CD8-positive, alpha-beta memory T cell (primary cell): ENCODE measurements around the gene OS9. TPM values are rescaled to one million over a fixed set of nuclear protein-coding genes. Genes with fewer than 3 reads are reported as not detected.
"Not testable (repeated sequence)": the region's sequence is repeated elsewhere in the genome, so short reads cannot be mapped to it uniquely, and the experiment has no call there.

ENCODE experiments used
- CTCF ChIA-PET: fragments of 350-600 bp; sonication (Branson Sonifier 250); formaldehyde crosslinking; loops from one replicate; lab custom pipeline; 2021; ENCODE audit warnings: antibody characterized with exemption; lab: Charles Lee
- POLR2A ChIA-PET: fragments of 350-600 bp; sonication (Branson Sonifier 250); formaldehyde crosslinking; loops from one replicate; lab custom pipeline; 2021; ENCODE audit warnings: antibody characterized with exemption; lab: Charles Lee
- DNase-seq, 5 donors: peaks; one replicate each; pipeline versions ENCODE4 v3.0.0 to v3.0.0-alpha.2; 2020 to 2022; ENCODE audit warnings: mixed read lengths in 1 of 5
- H3K27ac ChIP-seq: one replicate; pipeline ENCODE4 v1.7.0; 2013; ENCODE audit warnings: low read depth, mild to moderate bottlenecking, low read length, moderate library complexity
- H3K27me3 ChIP-seq: 2 replicates; pipeline ENCODE4 v1.7.0; 2013; ENCODE audit warnings: low read length, mild to moderate bottlenecking; ENCODE audit not compliant: insufficient read depth, poor library complexity, severe bottlenecking
- H3K36me3 ChIP-seq: 2 replicates; pipeline ENCODE4 v1.7.0; 2013; ENCODE audit warnings: mild to moderate bottlenecking, low read length, moderate library complexity; ENCODE audit not compliant: insufficient read depth
- H3K4me1 ChIP-seq: 2 replicates; pipeline ENCODE4 v1.7.0; 2013; ENCODE audit warnings: mild to moderate bottlenecking, low read length, moderate library complexity; ENCODE audit not compliant: insufficient read depth
- H3K4me3 ChIP-seq: 2 replicates; pipeline ENCODE4 v1.7.0; 2013; ENCODE audit warnings: mild to moderate bottlenecking, low read length
- H3K9me3 ChIP-seq: 2 replicates; pipeline ENCODE4 v1.7.0; 2013; ENCODE audit warnings: mild to moderate bottlenecking, low read length
- H3K27ac Mint-ChIP-seq, 8 donors: one replicate each; pipeline ENCODE4 v1.8.0; 2020 to 2021; ENCODE audit warnings: mixed read lengths in 8 of 8, mild to moderate bottlenecking in 6 of 8, inconsistent platforms in 3 of 8, moderate library complexity in 3 of 8
- H3K27me3 Mint-ChIP-seq, 2 donors: one replicate each; pipeline ENCODE4 v1.8.0; 2020 to 2021; ENCODE audit warnings: mixed read lengths in 2 of 2, mild to moderate bottlenecking in 1 of 2, moderate library complexity in 1 of 2
- H3K36me3 Mint-ChIP-seq, 3 donors: one replicate each; pipeline ENCODE4 v1.8.0; 2020 to 2021; ENCODE audit warnings: mixed read lengths in 3 of 3, inconsistent platforms in 1 of 3, mild to moderate bottlenecking in 1 of 3
- H3K4me1 Mint-ChIP-seq, 3 donors: one replicate each; pipeline ENCODE4 v1.8.0; 2020 to 2021; ENCODE audit warnings: mixed read lengths in 3 of 3, inconsistent platforms in 1 of 3, mild to moderate bottlenecking in 1 of 3
- H3K4me3 Mint-ChIP-seq, 7 donors: one replicate each; pipeline ENCODE4 v1.8.0; 2020 to 2021; ENCODE audit warnings: mixed read lengths in 7 of 7, mild to moderate bottlenecking in 6 of 7, moderate library complexity in 4 of 7, inconsistent platforms in 2 of 7
- H3K9me3 Mint-ChIP-seq, 5 donors: one replicate each; pipeline ENCODE4 v1.8.0; 2020 to 2022; ENCODE audit warnings: mixed read lengths in 5 of 5, mild to moderate bottlenecking in 3 of 5, moderate library complexity in 2 of 5, inconsistent platforms in 1 of 5
- polyA plus RNA-seq: library from polyadenylated mRNA; unstranded; fragments of 300-500 nt; fragmentation: Illumina TruSeq; gene quantifications from one replicate; pipeline ENCODE4 v1.2.3, GENCODE V29; 2021
- total RNA-seq, 2 experiments: library from RNA; stranded (reverse); gene quantifications; one replicate each; pipeline ENCODE4 v1.2.3, GENCODE V29; 2021

OS9 gene
- total and polyA plus RNA-seq, 3 experiments from 2014 or later, result 86.9 to 103 (median 96.8) TPM

DNA sequence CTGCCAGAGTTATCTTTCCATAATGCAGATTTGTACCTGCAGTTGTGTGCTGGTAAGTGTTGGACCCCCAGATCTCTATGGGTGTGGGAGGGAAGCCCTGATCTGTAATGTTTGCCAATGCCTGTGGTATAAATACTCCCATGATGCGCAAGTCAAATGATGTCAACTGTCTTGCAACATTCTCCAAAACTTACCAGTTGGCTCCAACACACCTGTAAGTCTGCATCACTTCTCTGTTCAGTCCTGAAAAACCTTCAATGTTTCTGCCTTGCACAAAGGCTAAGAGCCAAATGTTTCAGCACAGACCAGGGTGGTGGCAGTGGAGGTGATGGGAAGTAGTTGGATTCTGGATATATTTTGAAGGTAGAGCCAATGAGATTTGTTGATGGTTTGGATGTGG, 3.1 kb downstream of the OS9 start:
- no peak overlapping the region for H3K4me3 ChIP-seq
- Mint-ChIP-seq H3K36me3 (peaks cover 6 to 54% (median 28%) of the 10 kb centered on the region in 3 donors), H3K27ac (peak overlapping the region in 3 of 8 donors; percentile 12 to 58 (median 43)), H3K27me3 (no peaks in the 10 kb centered on the region), H3K4me3 (peak overlapping the region in 1 of 7 donors; percentile 55), H3K9me3 (no peaks in the 10 kb centered on the region), H3K4me1 (peaks cover 6 to 39% (median 32%) of the 10 kb centered on the region in 3 donors)
- ChIA-PET POLR2A (no interaction called here), CTCF (no interaction called here)
- H3K9me3 ChIP-seq, result no peaks in the 10 kb centered on the region
- no peak overlapping the region for H3K27ac ChIP-seq
- H3K27me3 ChIP-seq, result no peaks in the 10 kb centered on the region
- peaks cover 18% of the 10 kb centered on the region for H3K4me1 ChIP-seq
- peaks cover 24% of the 10 kb centered on the region for H3K36me3 ChIP-seq
- no peak for DNase-seq

DNA sequence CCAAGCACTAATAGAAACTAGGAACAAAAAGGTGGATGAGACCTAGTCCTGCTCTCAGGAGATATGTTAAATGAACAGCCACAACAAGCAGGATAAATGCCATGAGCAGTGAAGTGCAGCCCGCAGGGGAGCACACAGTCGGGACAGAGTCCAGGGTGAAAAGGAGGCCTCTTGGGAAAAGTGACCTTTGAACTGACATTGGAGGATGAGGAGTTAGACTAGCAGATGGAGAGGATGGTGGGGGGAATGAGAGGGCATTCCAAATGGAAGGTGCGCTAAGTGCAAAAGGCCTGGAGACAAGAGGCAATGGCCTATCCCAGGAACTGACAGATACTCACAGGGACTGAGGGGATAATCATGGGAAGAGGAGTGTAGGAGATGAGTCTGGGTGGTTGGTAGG, 4.5 kb downstream of the OS9 start:
- DNase-seq, result no peak
- Mint-ChIP-seq H3K4me3 (peak overlapping the region in 2 of 7 donors; percentile 1 to 2), H3K27ac (peak overlapping the region in 2 of 8 donors; percentile 36 to 46), H3K4me1 (peaks cover 6 to 48% (median 37%) of the 10 kb centered on the region in 3 donors), H3K9me3 (peaks cover 0 to 3% (median 0%) of the 10 kb centered on the region in 5 donors), H3K36me3 (peaks cover 16 to 67% (median 35%) of the 10 kb centered on the region in 3 donors), H3K27me3 (no peaks in the 10 kb centered on the region)
- Histone ChIP-seq H3K4me1 (peaks cover 14% of the 10 kb centered on the region), H3K9me3 (no peaks in the 10 kb centered on the region), H3K27me3 (no peaks in the 10 kb centered on the region), H3K27ac (no peak overlapping the region), H3K36me3 (peaks cover 26% of the 10 kb centered on the region), H3K4me3 (no peak overlapping the region)
- POLR2A ChIA-PET, result no interaction called here
- CTCF ChIA-PET, result interaction anchor here (1.0 kb wide), 1 partner anchor 85 kb away, joined by 3 read pairs; the partner anchor contains the start of gene TSFM

DNA sequence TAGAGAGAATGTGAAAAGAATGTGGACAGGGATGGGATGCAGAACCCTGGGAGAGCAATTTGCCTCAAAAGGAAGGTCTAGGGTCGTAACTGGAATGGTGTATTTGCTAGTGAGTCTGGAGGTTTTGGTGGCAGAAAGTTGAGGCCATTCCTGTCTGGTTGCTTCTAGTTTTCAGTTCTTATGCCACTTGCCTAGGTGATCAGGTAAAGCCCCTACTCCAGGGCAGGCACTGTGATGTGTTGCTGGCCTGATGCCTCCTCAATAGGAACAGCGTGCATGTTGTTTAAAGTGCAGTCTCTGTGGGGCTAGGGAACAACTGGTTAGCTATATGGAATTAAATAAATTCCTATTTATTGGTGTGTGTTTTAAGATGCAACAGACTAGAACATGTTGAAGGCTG, 6.4 kb downstream of the OS9 start:
- DNase-seq, result no peak
- ChIA-PET POLR2A (no interaction called here), CTCF (no interaction called here)
- H3K27me3 Mint-ChIP-seq, result no peaks in the 10 kb centered on the region
- no peak overlapping the region for H3K27ac ChIP-seq
- H3K27ac Mint-ChIP-seq, result peak overlapping the region in 1 of 8 donors; percentile 52
- H3K4me3 Mint-ChIP-seq, result peak overlapping the region in 1 of 7 donors; percentile 17
- H3K4me1 Mint-ChIP-seq, result peaks cover 6 to 48% (median 37%) of the 10 kb centered on the region in 3 donors
- H3K4me1 ChIP-seq, result peaks cover 4% of the 10 kb centered on the region
- peaks cover 3% of the 10 kb centered on the region for H3K9me3 ChIP-seq
- H3K27me3 ChIP-seq, result no peaks in the 10 kb centered on the region
- peaks cover 35% of the 10 kb centered on the region for H3K36me3 ChIP-seq
- H3K36me3 Mint-ChIP-seq, result peaks cover 31 to 83% (median 41%) of the 10 kb centered on the region in 3 donors
- no peak overlapping the region for H3K4me3 ChIP-seq
- peaks cover 5 to 9% (median 6%) of the 10 kb centered on the region in 5 donors for H3K9me3 Mint-ChIP-seq

DNA sequence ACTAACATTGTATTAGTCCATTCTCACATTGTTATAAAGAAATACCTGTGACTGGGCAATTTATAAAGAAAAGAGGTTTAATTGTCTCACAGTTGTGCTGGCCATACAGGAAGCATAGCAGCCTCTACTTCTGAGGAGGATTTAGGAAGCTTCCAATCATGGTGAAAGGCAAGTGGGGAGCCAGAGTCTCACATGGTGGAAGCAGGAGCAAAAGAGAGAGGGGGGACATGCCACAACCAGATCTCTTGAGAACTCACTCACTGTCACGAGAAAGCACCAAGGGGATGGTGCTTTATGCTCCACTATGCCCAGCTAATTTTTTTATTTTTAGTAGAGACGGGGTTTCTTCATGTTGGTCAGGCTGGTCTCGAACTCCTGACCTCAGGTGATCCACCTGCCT, 13.3 kb downstream of the OS9 start:
- Histone ChIP-seq H3K36me3 (peaks cover 15% of the 10 kb centered on the region), H3K27me3 (no peaks in the 10 kb centered on the region), H3K4me3 (no peak overlapping the region), H3K4me1 (no peaks in the 10 kb centered on the region), H3K27ac (no peak overlapping the region), H3K9me3 (peaks cover 3% of the 10 kb centered on the region)
- Mint-ChIP-seq H3K36me3 (peaks cover 30 to 70% (median 30%) of the 10 kb centered on the region in 3 donors), H3K27me3 (peaks cover 0 to 1% of the 10 kb centered on the region in 2 donors), H3K9me3 (peaks cover 5 to 9% (median 6%) of the 10 kb centered on the region in 5 donors), H3K27ac (peak overlapping the region in 3 of 8 donors; percentile 31 to 48 (median 38)), H3K4me3 (no peak overlapping the region), H3K4me1 (peaks cover 6 to 13% (median 10%) of the 10 kb centered on the region in 3 donors)
- POLR2A ChIA-PET, result no interaction called here
- no peak for DNase-seq
- CTCF ChIA-PET, result interaction anchor here (0.8 kb wide), 1 partner anchor 13 kb away, joined by 3 read pairs; the partner anchor contains the start of gene OS9

DNA sequence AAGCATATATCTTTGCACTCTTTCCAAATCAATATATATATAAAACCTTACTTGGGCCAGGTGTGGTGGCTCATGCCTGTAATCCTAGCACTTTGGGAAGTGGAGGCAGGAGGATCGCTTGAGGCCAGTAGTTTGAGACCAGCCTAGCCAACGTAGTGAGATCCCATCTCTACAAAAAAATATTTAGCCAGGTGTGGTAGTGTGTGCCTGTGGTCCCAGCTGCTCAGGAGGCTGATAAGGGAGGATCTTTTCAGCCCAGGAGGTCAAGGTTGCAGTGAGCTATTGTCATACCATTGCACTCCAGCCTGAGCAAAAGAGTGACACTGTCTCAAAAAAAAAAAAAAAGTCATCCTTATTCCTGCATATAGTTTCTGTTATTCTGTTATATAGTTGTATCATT, 14.4 kb downstream of the OS9 start:
- H3K27me3 ChIP-seq, result no peaks in the 10 kb centered on the region
- ChIA-PET CTCF (no interaction called here), POLR2A (interaction anchor here (0.7 kb wide), 1 partner anchor 180 kb away, joined by 5 read pairs; no protein-coding TSS in a partner anchor)
- Mint-ChIP-seq H3K27ac (no peak overlapping the region), H3K4me3 (no peak overlapping the region), H3K36me3 (peaks cover 23 to 68% (median 25%) of the 10 kb centered on the region in 3 donors), H3K27me3 (peaks cover 0 to 1% of the 10 kb centered on the region in 2 donors), H3K9me3 (peaks cover 5 to 9% (median 6%) of the 10 kb centered on the region in 5 donors), H3K4me1 (peaks cover 5 to 7% (median 6%) of the 10 kb centered on the region in 3 donors)
- H3K9me3 ChIP-seq, result peaks cover 3% of the 10 kb centered on the region
- no peak for DNase-seq
- peaks cover 14% of the 10 kb centered on the region for H3K36me3 ChIP-seq
- H3K27ac ChIP-seq, result no peak overlapping the region
- no peak overlapping the region for H3K4me3 ChIP-seq
- no peaks in the 10 kb centered on the region for H3K4me1 ChIP-seq

DNA sequence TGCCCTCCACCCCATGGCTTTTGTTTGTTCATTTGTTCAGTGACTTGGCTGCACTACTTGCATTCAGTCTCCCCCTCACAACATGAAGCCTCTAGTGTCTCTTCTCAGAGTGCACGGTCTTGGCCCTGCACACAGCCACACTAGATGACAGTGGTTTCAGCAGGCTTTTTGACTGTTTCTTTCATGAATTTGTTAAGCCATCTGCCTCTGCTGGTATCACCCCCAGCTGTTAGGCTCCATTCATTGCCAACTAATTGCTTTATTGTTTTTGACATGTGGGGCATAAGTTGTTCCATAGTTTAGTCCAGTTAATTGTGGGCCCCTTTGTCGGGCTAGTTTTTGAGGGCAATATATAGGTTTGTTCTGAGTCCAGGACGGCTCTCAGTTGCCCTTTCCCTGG, 18.8 kb downstream of the OS9 start:
- Mint-ChIP-seq H3K27me3 (peaks cover 0 to 1% of the 10 kb centered on the region in 2 donors), H3K36me3 (peaks cover 8 to 64% (median 11%) of the 10 kb centered on the region in 3 donors), H3K4me3 (no peak overlapping the region), H3K4me1 (peaks cover 0 to 7% (median 6%) of the 10 kb centered on the region in 3 donors), H3K27ac (no peak overlapping the region), H3K9me3 (no peaks in the 10 kb centered on the region)
- H3K27ac ChIP-seq, result no peak overlapping the region
- no peak for DNase-seq
- ChIA-PET POLR2A (no interaction called here), CTCF (no interaction called here)
- no peak overlapping the region for H3K4me3 ChIP-seq
- H3K9me3 ChIP-seq, result no peaks in the 10 kb centered on the region
- no peaks in the 10 kb centered on the region for H3K27me3 ChIP-seq
- H3K4me1 ChIP-seq, result no peaks in the 10 kb centered on the region
- peaks cover 24% of the 10 kb centered on the region for H3K36me3 ChIP-seq

DNA sequence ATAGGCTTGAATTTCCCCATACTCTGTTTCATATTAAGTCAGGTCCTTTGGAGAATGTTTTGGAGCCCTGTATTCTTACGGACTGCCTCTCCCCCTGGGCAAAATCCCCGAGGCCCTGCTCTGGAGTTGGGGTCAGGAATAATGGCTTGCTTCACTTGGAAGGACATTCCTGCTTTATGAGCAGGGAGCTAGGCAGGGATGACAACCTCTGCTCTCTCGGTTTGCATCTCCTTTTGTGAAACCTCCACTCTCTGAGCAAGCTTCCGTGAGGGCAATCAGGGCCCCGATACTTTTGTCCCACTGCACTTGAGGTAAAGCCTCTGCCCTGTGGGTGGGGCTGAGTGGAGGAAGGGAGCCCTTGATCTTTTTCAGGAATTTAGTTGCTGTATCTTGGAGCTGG, 19.3 kb downstream of the OS9 start:
- no peak for DNase-seq
- ChIA-PET CTCF (no interaction called here), POLR2A (interaction anchor here (0.6 kb wide), 1 partner anchor 180 kb away, joined by 5 read pairs; no protein-coding TSS in a partner anchor)
- H3K9me3 ChIP-seq, result no peaks in the 10 kb centered on the region
- H3K4me1 ChIP-seq, result no peaks in the 10 kb centered on the region
- Mint-ChIP-seq H3K4me1 (peaks cover 0 to 7% (median 6%) of the 10 kb centered on the region in 3 donors), H3K27ac (no peak overlapping the region), H3K4me3 (no peak overlapping the region), H3K27me3 (peaks cover 0 to 1% of the 10 kb centered on the region in 2 donors), H3K36me3 (peaks cover 8 to 66% (median 16%) of the 10 kb centered on the region in 3 donors), H3K9me3 (no peaks in the 10 kb centered on the region)
- H3K27me3 ChIP-seq, result no peaks in the 10 kb centered on the region
- no peak overlapping the region for H3K4me3 ChIP-seq
- H3K27ac ChIP-seq, result no peak overlapping the region
- H3K36me3 ChIP-seq, result peaks cover 29% of the 10 kb centered on the region

DNA sequence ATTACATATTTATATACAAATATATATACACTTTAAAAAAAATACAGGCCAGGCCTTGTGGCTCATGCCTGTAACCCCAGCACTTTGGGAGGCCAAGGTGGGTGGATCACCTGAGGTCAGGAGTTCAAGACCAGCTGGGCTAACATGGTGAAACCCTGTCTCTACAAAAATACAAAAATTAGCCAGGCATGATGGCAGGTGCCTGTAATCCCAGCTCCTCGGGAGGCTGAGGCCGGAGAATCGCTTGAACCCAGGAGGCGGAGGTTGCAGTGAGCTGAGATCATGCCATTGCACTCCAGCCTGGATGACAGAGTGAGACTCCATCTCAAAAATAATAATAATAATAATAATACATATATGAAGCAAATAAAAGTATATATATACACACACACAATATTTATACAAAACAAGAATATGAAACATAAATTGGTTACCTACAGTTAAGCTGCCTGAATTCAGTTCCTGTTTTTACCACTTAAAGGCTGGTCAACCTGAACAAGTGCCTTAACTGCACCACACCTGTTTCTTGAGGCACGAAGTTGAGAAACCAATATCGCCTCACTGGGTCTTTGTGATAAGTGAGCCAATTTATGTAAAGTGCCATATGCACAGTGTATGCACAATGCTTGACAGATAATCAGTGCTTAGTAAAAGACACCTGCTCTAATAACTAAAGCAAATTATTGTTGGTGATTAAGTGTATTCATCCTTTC, 21.3 kb downstream of the OS9 start:
- H3K9me3 ChIP-seq, DNase-seq, H3K9me3 Mint-ChIP-seq, H3K27me3 ChIP-seq, POLR2A ChIA-PET, H3K4me3 Mint-ChIP-seq, CTCF ChIA-PET, H3K27ac ChIP-seq, H3K4me1 Mint-ChIP-seq, H3K27me3 Mint-ChIP-seq, H3K4me1 ChIP-seq, H3K4me3 ChIP-seq: not testable (repeated sequence)
- H3K36me3 ChIP-seq, result peaks cover 48% of the 10 kb centered on the region
- Mint-ChIP-seq H3K36me3 (peaks cover 8 to 75% (median 19%) of the 10 kb centered on the region in 3 donors), H3K27ac (peak overlapping the region in 1 of 8 donors; percentile 65)
